H1 (cell line): Measurements from ENCODE around the gene BRMS1. TPM values are rescaled to one million over a fixed set of nuclear protein-coding genes. Genes with fewer than 3 reads are reported as not detected.

Experiments used
- BACH1 ChIP-seq: IDR thresholded peaks from 2 replicates; pipeline ENCODE4 v1.6.1; 2012; ENCODE audit warnings: low read length, improper control_type of control experiment
- CBX5 ChIP-seq: fragments of 300-800, 300-1000 bp; sonication (generic); IDR thresholded peaks from 2 replicates; pipeline ENCODE4 v1.7.1; 2016; ENCODE audit warnings: antibody characterized with exemption, low read length, low read depth
- CBX8 ChIP-seq: fragments of 300-800, 300-1000 bp; sonication (generic); IDR thresholded peaks from 2 replicates; pipeline ENCODE4 v1.7.1; 2016; ENCODE audit warnings: low read depth, low read length, borderline replicate concordance
- CHD1 ChIP-seq: IDR thresholded peaks from 2 replicates; pipeline ENCODE4 v1.6.1; 2012; ENCODE audit warnings: low read depth, low read length, improper control_type of control experiment
- CREB1 ChIP-seq: IDR thresholded peaks from 2 replicates; pipeline ENCODE4 v1.6.1; 2012; ENCODE audit warnings: inconsistent platforms
- EGR1 ChIP-seq: IDR thresholded peaks from 2 replicates; pipeline ENCODE4 v1.6.1; 2011; ENCODE audit warnings: low read depth, low read length, borderline replicate concordance
- GTF2F1 ChIP-seq: IDR thresholded peaks from 2 replicates; pipeline ENCODE4 v1.6.1; 2012; ENCODE audit warnings: low read depth, low read length, improper control_type of control experiment, borderline replicate concordance
- HDAC2 ChIP-seq, 2 experiments: fragments of 300-600 bp in 1 of 2; sonication (generic) in 1 of 2; IDR thresholded peaks; 2 replicates each; pipeline ENCODE4 v1.6.1; 2011 to 2012; ENCODE audit warnings: low read depth in 2 of 2, low read length in 2 of 2, mild to moderate bottlenecking in 2 of 2, moderate library complexity in 2 of 2, borderline replicate concordance in 1 of 2, inconsistent platforms in 1 of 2
- KDM5A ChIP-seq: fragments of 200-600 bp; IDR thresholded peaks from 2 replicates; pipeline ENCODE4 v1.7.1; 2012; ENCODE audit warnings: mild to moderate bottlenecking, low read length, inconsistent platforms, mixed read lengths
- MAFK ChIP-seq: IDR thresholded peaks from 2 replicates; pipeline ENCODE4 v1.6.1; 2012; ENCODE audit warnings: low read depth, mild to moderate bottlenecking, improper control_type of control experiment, low read length
- POLR2AphosphoS5 ChIP-seq: IDR thresholded peaks from 2 replicates; pipeline ENCODE4 v1.6.1; 2011; ENCODE audit warnings: low read depth, low read length
- RAD21 ChIP-seq, 2 experiments: IDR thresholded peaks in 1 of 2; conservative IDR thresholded peaks in 1 of 2; 2 replicates each; pipeline ENCODE4 v1.6.1; 2011; ENCODE audit warnings: low read depth in 2 of 2, low read length in 2 of 2, improper control_type of control experiment in 1 of 2, inconsistent platforms in 1 of 2, mild to moderate bottlenecking in 1 of 2, moderate library complexity in 1 of 2
- RXRA ChIP-seq: IDR thresholded peaks from 2 replicates; pipeline ENCODE4 v1.6.1; 2011; ENCODE audit warnings: low read depth, mild to moderate bottlenecking, low read length, moderate library complexity; ENCODE audit not compliant: insufficient read depth
- SIN3A ChIP-seq, 2 experiments: IDR thresholded peaks in 1 of 2; conservative IDR thresholded peaks in 1 of 2; 2 replicates each; pipeline ENCODE4 v1.6.1; 2011 to 2012; ENCODE audit warnings: low read length in 2 of 2, improper control_type of control experiment in 1 of 2, low read depth in 1 of 2, mild to moderate bottlenecking in 1 of 2
- SP2 ChIP-seq: IDR thresholded peaks from 2 replicates; pipeline ENCODE4 v1.6.1; 2012; ENCODE audit warnings: mild to moderate bottlenecking, low read length, inconsistent platforms
- SUZ12 ChIP-seq: fragments of 200-600 bp; sonication (generic); IDR thresholded peaks from 2 replicates; pipeline ENCODE4 v1.6.1; 2012; ENCODE audit warnings: mild to moderate bottlenecking, inconsistent platforms, low read length, moderate library complexity, mixed read lengths
- TAF1 ChIP-seq: IDR thresholded peaks from 2 replicates; pipeline ENCODE4 v1.6.1; 2011; ENCODE audit warnings: mild to moderate bottlenecking, low read depth, low read length
- polyA plus RNA-seq, 7 experiments: library from polyadenylated mRNA; depleted of rRNA in 3 of 7; stranded (reverse) in 5 of 7; unstranded in 2 of 7; fragments of >200 nt in 5 of 7; fragments of 200-250 nt in 2 of 7; gene quantifications; 1 replicate in 5 of 7; 2 replicates in 1 of 7; 4 replicates in 1 of 7; pipeline versions ENCODE4 v1.2.1 to v1.2.3, GENCODE V29; 2011 to 2013; ENCODE audit warnings: missing spikeins in 2 of 7, mixed read lengths in 2 of 7
- total RNA-seq: library from RNA; stranded (reverse); fragmentation: NEBNext Ultra II Directional; extraction: Animal tissue kit (Norgen Biotek cat#: 25700); gene quantifications from 2 replicates; pipeline ENCODE4 v1.2.1, GENCODE V29; 2021
- TF ChIP-seq, protein P1 (sequence below): IDR thresholded peaks from 2 replicates; pipeline ENCODE4 v1.6.1; 2012; ENCODE audit warnings: low read length, inconsistent platforms
- TF ChIP-seq, protein P2 (sequence below): IDR thresholded peaks from 2 replicates; pipeline ENCODE4 v1.6.1; 2011; ENCODE audit warnings: low read length, improper control_type of control experiment
- TF ChIP-seq, protein P3 (sequence below): IDR thresholded peaks from 2 replicates; pipeline ENCODE4 v1.6.1; 2011; ENCODE audit warnings: low read depth, mild to moderate bottlenecking, low read length; ENCODE audit not compliant: insufficient read depth

BRMS1 gene
- total and polyA plus RNA-seq, 2 of the 8 experiments (the other 6 are each of a cell fraction or from before 2014, with no cell fraction given): 39.2 to 46.1 TPM

DNA sequence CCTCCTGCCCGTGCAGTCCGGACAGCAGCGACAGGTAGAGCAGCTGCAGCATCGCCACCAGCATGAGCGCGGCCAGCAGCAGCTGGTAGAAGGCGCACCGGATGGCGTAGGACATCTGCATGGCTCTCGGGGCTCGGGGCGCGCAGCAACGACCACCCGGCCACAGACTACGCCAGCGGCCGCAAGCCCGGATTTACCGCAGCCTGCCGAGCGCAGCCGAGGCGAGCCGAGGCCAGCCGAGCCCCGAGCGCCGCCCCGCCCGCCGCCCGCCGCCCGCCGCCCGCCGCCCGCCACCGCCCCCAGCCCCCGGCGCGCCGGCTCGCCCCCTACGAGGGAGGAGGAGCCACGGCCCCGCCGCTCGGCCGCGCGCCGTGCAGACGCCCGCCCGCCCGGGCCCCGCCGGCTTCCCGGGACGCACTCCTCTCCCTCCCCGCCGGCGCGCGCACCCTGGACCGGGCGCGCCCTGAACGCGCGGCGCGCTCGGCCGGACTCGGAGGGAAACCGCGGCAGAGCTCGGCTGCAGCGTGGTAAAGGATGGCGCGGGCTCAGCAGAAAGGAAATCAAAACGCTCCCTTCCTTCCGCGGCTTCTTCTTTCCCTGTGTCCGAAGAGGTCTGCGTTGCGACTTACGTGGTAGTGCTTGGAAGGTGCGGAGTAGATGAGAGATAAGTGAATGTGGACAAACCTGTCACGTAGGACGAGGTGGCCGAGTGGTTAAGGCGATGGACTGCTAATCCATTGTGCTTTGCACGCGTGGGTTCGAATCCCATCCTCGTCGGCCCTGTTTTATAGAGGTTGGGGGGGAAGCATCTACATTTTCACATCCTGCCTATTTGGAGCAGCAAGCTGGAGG is 2.7 kb upstream of the BRMS1 start, which contains the start of gene B4GAT1 (continued):
- TF ChIP-seq, protein P1, sequence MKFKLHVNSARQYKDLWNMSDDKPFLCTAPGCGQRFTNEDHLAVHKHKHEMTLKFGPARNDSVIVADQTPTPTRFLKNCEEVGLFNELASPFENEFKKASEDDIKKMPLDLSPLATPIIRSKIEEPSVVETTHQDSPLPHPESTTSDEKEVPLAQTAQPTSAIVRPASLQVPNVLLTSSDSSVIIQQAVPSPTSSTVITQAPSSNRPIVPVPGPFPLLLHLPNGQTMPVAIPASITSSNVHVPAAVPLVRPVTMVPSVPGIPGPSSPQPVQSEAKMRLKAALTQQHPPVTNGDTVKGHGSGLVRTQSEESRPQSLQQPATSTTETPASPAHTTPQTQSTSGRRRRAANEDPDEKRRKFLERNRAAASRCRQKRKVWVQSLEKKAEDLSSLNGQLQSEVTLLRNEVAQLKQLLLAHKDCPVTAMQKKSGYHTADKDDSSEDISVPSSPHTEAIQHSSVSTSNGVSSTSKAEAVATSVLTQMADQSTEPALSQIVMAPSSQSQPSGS: peak; percentile 84; the same call in 1 of the 2 replicates
- TF ChIP-seq MAFK (peak; percentile 51; the same call in 1 of the 2 replicates), GTF2F1 (no peak), CHD1 (no peak), HDAC2 (IDR thresholded peaks at IDR 0.05; ENCODE audit: borderline replicate concordance in 1 of 2, low read depth in 2 of 2, low read length in 2 of 2) (no peak; a peak in 2 of 4 replicates), CREB1 (peak; percentile 83), SUZ12 (no peak), KDM5A (no peak), SIN3A (conservative IDR thresholded peaks at IDR 0.05 in 1 of 2, IDR thresholded peaks at IDR 0.05 in 1 of 2; ENCODE audit: low read depth in 1 of 2, low read length in 2 of 2) (no peak), CBX8 (no peak), TAF1 (peak; percentile 47; the same call in 1 of the 2 replicates), EGR1 (no peak), POLR2AphosphoS5 (peak; percentile 83), RAD21 (IDR thresholded peaks at IDR 0.05 in 1 of 2, conservative IDR thresholded peaks at IDR 0.05 in 1 of 2; ENCODE audit: low read depth in 2 of 2, low read length in 2 of 2) (no peak), BACH1 (peak; percentile 80; the same call in 1 of the 2 replicates), SP2 (no peak), RXRA (no peak), CBX5 (no peak)
- TF ChIP-seq, protein P2, sequence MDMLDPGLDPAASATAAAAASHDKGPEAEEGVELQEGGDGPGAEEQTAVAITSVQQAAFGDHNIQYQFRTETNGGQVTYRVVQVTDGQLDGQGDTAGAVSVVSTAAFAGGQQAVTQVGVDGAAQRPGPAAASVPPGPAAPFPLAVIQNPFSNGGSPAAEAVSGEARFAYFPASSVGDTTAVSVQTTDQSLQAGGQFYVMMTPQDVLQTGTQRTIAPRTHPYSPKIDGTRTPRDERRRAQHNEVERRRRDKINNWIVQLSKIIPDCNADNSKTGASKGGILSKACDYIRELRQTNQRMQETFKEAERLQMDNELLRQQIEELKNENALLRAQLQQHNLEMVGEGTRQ: no peak
- TF ChIP-seq, protein P3, sequence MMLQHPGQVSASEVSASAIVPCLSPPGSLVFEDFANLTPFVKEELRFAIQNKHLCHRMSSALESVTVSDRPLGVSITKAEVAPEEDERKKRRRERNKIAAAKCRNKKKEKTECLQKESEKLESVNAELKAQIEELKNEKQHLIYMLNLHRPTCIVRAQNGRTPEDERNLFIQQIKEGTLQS: no peak
